ENCODE data around the gene RNF32.

DNA sequence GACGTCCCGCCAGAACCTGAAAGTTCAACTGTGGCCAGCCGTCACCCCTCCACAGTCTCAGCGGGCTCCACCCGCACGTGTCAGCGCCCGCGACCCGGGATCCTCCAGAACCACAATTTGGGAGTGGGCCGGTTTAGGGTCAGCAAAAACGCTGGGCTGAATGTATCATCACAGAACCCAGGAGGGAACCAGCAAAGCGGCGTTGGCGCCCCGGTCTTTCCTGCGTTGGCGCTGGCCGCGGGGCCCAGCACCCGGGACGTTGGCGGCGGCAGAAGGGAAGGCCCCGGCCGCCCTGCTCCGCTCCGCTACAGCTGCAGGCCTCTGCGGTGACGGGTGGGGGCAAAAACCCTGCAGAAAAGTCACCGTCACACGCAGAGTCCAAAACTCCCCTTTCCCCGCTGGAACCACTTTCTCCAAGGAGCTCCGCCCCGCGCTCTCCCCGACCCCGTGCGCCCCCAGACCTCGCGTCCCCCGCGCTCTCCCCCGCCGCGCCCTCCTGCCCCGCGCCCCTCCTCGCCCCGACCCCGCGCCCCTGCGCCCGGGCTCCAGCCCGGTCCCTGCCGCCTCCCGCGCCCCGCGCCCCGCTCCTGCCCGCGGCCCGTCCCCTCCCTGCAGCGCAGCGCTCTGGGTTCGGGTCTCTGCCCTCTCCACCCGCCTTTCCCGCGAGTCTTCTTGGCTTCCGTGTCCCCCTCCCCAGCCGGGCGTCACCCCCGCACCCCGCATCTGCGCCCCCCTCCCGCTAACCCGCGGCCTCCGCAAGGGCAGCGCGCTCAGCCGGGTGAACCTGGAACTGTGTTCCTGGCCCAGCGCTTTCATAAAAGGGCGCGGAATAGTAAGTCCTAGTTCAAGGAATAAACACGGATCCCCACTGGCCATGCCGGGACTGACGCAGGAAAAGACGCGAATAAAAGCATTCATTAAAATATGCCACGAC is 24.0 kb upstream of the RNF32 start:
- TF ChIP-seq POLR2A (IDR thresholded peaks at IDR 0.05; ENCODE audit: low read length) (no peak), GATA1 (IDR thresholded peaks at IDR 0.05; ENCODE audit: low read depth, low read length) (no peak)
